GM21737 (cell line): ENCODE data around the gene CHD2.
"Not testable (repeated sequence)": the region's sequence is repeated elsewhere in the genome, so short reads cannot be mapped to it uniquely, and the experiment has no call there.

Experiments
- ATAC-seq: cut with Tn5 transposase; IDR thresholded peaks from one replicate; pipeline ENCODE4 v1.9.1; 2021; ENCODE audit warnings: mild to moderate bottlenecking, moderate library complexity; ENCODE audit not compliant: unreplicated experiment

CHD2 gene

DNA sequence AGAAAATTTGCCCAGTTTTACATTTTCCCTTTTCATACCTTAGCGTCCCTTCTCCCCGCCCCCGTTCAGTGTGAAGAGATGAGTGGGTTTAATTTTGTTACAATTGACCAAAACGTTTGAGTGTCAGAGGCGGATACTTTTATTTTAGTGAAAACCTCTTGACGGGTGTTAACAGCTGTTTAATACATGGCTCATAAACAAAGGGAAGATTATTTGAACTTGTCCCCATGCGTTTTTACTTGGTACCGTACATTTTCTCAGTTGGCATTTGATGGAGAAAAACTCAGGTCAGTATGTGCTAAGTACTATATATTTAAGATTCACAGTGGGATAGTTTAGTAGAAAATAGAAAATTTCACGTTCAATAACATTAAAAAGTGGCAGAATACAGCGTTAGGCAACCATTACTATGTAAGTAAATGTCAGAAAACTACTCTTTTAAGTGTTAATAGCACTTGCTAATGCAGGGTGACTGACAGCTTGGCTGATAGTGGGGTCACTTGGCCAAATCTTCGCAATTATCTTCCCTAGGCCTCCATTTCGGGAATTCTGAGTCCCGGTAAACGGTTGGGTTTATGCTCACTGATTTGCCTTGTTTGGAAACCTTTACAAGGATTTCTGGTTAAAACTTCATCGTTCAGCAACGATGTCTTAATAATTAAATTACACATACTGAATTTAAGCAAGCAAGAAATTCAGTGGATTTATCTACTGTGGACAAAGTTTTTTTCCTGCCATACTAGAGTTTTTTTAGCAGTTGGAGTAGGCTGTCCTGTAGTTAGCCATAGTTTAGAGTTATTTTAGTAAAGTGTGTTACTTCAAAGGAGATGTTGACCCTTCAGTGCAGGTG lies 4.8 kb downstream of the CHD2 start:
- ATAC-seq, result no peak

DNA sequence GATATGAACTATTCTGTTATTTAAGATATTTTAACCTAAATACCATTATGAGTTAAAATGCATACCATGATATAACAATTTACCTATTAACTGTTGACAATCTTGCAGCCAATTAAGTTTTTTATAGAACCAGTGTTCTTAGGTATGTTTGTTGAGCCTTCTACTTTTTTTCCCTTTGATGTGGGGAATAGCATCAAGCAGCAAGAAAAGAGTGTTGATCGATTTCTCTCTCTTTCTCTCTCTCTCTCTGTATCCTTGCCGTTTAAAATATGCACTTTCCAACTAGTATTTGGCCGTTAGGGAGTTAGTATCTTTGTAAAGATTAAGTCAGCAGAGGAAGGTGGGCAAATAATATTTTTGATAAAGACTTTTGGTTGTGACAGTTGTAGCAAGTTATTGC lies 5.9 kb downstream of the CHD2 start:
- ATAC-seq, result no peak

DNA sequence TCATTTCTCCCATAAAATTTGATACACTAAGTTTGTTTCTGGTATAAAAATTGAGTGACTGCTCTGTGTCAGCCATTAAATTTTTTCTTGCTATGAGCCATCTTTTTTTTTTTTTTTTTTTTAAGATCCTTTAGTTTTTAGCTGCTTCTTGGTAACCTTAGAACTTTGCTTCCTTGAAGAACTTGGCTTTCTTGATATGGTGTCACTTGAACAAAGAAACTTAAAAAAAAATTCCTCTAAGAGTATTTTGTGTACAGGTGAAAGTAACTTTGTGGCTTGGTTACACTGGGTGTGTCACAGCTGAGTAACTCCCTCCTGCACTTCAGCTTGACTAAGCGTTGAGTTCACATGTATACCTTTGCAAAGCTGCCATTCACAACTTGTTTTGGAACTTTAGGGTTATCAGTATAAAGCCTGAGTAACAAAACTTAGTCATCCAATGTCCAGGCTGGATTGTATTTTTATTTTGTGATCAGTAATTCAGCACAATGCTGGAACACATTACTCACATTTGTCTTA lies 6.5 kb downstream of the CHD2 start:
- peak; percentile 36 for ATAC-seq

DNA sequence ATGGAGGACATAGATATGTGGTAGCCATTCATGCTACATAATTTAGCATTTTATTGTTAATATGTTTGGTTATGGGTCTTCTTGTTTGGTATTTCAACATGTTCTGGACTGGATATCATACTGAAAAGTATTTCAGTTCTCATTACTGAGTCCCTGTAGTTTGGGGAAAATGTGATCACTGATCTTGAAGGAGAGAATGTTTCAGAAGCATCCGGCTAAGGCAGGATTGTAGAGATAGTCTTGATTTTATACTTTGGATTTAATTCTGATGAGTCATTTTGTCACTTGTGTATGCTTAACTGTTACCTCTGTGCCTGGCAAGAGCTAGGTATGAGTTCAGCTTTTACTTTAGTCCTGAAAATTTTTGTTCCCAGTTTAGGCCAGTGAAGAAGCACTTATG lies 7.1 kb downstream of the CHD2 start:
- no peak for ATAC-seq

DNA sequence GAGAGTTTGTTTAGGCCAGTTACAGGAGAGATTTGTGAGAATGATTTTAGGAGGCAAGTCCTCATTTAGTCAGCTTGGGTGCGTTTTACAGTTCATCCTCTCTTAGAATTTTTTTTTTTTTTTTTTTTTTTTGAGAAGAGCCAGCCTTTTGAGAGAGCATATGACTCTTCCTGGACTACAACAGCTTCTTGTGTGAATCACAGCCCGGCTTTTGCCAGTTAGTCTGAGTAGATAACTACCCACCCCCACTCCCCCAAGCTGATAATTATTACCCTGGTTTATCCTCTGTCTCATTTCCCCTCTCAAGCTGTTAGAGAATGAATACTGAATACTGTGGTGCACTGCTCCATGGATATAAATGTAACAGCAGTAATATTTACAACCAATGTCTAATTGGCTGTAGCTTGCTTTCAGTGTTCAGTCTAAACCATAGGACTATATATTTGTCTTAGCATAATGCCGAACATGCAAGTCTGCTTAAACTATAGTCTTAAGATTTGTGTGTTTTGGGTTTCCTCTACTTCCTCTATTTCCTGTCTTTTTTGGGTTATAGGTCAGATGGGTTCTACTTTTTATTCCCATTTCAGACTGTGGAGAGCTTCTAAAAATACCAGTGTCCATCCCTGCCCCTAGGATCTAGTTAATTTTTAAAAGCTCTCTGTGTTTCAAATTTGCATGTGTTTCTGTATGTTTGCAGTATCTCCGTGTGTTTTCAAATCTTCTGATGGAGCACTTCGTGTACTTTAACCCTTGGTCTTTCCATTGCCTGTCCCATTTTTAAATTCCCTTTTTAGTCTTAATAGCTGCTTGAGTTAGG lies 8.0 kb downstream of the CHD2 start:
- no peak for ATAC-seq

DNA sequence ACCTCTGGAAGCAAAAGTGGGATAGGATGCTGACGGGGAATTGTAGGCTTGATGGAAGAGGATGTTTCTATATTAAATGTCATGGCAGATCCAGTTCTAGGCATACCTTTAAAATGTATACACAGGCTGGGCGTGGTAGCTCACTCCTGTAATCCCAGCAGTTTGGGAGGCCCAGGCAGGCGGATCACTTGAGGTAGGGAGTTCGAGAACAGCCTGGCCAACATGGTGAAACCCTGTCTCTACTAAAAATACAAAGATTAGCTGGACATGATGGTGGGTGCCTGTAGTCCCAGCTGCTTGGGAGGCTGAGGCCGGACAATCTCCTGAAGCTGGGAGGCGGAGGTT lies 8.6 kb downstream of the CHD2 start:
- no peak for ATAC-seq

DNA sequence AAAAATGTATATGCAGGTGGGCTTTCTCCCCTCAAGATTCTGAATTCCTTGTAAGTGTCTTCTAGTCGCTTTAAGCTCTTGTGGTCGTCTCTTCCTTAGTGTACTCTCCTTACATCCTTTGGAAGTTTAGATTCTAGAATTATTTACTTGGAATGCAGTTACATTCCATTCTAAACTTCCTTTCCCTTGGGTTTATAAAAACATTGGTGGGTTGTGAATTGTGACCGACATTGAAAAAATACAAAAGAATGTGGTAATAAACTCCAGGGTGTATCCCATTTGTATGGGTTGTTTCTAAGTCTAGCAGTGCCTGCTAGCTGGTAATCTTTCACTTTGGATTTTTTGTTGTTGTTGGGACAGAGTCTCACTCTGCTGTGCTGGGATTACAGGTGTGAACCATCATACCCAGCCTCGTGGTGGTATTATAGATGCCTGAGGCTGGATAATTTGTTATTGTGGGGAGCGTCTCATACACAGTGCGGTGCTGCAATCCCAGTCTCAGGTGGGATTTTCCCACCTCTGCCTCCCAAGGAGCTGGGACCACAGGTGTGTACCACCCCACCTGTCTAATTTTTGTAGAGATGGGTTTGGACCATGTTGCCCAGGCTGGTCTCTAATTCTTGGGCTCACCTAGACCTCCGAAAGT lies 9.1 kb downstream of the CHD2 start:
- ATAC-seq, result no peak

DNA sequence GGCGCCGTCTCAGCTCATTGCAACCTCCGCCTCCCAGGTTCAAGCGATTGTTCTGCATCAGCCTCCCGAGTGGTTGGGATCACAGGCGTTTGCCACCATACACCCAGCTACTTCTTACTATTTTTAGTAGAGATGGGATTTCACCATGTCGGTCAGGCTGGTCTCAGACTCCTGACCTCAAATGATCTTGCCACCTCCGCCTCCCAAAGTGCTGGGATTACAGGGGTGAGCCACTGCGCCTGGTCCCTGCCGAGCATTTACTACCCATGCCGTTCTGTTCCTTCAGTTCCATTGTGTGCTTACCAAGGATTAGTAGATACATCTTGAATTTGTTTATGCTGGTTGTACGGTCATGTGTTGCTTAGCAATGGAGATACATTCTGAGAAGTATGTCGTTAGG lies 10.3 kb downstream of the CHD2 start:
- no peak for ATAC-seq

DNA sequence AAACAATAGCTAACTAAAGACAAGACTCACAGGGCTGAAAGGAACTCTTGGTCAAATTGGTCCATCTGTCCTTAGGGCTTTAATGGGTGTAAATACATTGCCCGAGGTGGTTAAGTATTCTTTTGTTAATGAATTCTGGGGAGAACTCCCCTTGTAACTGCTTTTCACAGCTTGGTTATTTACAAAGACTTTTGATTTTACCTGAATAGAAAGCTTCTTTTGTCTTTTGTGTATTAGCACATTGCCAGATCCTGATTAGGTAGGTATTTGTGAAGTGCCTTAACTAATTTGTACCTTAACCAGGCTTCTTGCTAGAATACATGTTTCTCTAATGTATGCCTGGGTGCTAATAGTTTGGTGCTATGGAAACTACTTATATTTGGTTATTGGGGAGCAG lies 14.0 kb downstream of the CHD2 start:
- no peak for ATAC-seq

DNA sequence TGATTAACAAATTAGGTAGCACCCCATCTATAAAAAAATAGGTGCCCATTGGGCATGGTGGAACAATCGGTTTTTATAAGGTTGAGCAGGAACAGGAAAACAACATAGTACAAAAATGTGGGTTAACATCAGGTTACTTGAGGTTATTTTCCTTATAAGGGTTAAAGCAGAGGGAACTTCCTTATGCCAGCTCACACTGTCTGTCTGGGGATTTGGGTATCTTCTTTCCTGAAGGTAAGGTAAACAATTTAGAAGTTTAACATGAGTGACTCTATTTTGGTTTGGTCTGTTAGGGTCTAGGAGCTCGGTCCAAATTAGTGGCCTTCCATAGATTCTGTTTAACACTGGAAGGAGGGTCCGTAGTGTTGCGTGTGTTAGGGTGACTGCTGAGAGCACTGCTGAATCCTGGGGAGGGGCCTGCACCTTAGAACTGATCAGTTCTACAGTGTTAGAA lies 14.7 kb downstream of the CHD2 start:
- ATAC-seq, result peak; percentile 36

DNA sequence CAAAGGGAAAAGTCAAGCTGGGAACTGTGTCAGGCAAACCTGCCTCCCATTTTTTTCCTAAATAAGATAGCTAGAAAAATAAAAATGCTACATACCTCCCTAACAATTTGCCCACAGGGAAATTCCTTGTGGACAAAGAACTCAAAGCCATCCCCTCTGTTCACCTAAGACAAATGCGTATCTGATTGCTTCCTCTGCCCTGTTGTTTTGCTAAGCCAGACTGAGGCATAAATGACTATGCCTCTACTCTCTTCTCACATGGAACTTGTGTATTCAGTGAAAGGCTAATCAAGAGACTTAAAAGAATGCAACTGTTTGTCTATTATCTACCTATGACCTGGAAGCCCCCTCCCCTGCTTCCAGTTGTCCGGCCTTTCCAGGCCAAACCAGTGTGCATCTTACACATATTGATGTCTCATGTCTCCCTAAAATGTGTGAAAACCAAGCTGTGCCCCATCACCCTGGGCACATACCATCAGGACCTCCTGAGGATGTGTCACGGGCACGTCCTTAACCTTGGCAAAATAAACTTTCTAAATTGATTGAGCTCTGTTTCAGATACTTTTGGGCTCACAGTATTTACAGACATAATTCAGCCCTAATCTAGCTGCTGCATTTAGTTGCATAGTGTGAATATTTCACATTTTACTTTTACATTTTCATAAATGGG lies 15.8 kb downstream of the CHD2 start:
- ATAC-seq, result no peak

DNA sequence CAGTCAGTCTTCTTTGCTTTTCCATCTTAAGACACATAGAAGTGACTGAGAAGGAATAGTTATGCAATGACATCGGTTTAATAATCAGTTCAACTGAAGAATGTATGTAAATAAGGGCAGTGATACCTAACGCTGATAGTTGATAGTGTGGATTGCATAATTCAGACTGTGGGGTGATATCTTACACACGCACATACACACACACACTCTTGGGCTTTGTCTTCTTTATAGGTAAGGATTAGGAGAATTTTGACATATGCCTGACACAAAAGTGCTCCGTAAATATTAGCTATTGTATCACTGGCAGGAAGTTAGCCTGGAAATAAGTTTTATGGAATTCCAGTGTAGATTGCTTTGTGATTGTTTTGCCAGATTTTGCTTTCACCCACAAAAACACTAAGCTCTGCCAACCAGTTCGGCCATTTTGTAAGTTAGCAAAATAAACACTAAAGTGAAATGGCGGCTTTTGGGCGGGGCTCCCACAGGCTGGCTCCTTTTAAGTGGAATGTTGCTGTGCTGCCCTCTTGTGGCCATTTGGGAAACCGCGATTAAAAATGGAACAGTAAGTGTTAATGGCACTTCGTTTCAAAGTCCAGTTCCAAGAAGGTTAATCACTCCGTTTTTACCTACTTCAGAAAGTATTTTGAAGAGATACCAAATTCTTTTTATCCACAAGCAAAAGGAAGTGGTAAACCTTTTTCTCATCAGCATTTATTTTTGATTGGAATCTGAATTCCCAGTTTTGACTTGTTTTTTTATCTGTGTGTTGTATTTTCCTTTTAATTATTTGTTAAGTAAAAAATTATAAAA lies 17.7 kb downstream of the CHD2 start:
- peak; percentile 39 for ATAC-seq

DNA sequence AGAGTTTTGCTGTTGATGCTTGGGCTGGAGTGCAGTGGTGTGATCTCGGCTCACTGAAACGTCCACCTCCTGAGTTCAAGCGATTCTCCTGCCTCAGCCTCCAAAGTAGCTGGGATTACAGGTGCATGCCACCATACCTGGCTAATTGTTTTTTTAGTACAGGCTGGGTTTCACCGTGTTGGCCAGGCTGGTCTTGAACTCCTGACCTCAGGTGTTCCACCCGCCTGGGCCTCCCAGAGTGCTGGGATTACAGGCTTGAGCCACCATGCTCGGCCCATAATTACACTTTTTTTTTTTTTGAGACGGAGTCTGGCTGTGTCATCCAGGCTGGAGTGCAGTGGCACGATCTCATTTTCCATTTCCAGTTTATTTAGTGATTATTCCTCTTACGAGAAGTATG lies 18.8 kb downstream of the CHD2 start:
- not testable (repeated sequence) for ATAC-seq

DNA sequence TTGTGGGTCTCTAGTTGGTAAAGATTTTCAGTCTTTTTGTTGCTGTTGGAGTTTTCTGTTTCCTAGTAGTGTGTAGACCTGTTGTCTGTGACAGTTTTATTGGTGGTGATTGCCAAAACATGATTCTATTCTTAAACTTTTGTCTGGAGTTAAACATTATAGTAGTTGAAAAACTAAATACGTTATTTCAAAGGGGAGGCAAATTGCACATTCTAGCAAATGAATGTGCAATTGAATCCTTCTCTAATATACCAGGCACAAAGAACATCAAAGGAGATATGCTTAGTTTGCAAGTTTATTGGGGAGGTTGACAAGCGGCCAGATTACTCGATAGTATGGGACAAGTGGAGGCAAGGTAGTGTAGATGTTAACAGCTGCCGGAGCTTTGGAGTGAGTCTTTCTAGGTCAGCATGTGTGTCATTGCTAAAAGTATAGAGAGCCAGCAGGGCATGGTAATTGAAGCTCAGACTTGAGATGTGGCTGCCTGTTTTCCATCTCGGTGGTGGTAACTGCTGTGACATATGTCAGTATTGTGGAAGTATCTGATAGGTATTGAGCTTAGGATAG lies 20.6 kb downstream of the CHD2 start:
- ATAC-seq, result no peak

DNA sequence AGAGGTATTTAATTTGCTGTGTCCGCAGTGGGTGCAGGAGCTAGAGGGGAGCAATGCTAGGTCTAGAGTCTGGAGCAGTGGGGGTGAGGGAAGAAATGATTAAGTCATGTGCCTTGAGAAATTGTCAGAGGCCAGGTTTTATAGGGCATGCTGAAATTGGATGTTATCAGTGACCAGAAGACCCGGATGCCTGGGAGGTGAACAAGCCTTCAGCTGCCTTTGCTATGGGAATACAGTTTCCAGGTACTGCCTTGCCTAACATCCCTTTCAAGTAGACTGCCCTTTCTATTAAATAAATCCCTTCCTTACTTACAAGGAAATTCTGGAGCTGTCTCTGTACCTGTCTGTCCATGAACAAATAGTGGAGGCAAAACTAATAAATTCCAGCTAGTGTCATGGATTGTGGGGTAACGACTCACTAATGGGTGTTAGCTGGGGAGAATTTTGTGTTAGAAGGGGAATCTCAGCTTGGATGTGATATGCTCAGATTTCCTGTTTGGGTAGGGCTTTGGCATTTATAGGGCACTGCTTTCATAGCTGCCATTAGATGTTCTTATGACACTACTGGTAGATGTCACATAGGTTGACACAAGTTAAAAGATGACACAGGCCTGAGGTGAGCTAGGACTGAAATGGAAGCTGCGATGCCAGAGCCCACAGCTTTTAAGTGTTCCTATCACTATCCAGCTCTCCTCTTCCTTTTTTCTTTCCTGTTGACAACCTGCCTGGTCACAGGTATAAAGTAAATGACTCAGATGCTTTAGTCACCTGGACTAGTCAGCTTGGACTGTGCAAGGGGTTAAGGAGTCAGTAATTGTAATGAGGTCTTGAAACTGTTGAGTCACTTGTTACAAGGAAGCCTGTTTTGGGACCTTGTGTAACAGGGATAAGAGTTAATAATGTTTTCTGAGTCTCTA lies 21.3 kb downstream of the CHD2 start:
- ATAC-seq, result no peak

DNA sequence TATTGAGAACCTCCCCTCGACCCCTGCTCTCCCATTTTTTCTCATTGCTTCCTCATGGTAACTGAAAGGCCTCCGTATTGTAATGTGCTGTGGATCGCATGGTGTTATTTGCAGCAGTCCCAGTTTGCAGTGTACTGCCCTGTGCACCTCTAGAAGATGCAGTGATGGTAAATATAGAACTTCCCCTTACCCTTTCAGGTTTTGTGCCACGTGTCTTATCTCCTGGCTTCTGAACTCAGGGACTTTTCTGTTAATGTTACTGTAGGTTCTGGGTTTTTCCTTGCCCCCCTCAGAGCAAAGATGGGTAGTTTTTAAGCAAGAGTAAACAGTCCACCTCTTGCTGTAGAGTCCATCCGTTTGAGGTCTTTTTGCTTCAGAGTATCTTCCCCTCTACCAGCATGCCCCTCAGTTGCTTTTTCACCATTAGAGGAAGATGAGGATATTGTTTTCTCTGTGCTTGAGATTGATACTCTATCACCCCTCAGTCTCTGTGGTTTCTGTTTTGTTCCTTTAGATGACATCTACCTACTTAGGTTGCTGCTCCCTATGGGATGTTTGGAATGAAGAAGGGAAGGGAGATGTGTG lies 22.4 kb downstream of the CHD2 start:
- peak; percentile 44 for ATAC-seq

DNA sequence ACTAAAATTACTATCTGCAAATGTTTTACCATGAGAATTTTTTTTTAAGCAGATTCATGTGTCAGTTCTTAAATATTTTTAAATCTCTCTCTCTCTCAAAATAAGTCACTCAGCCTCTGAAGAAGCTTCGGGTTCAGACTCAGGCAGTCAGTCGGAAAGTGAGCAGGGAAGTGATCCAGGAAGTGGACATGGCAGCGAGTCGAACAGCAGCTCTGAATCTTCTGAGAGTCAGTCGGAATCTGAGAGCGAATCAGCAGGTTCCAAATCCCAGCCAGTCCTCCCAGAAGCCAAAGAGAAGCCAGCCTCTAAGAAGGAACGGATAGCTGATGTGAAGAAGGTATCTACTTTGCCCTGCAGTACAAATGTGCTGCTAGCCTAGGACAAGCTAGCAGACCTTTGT lies 24.1 kb downstream of the CHD2 start:
- ATAC-seq, result no peak

DNA sequence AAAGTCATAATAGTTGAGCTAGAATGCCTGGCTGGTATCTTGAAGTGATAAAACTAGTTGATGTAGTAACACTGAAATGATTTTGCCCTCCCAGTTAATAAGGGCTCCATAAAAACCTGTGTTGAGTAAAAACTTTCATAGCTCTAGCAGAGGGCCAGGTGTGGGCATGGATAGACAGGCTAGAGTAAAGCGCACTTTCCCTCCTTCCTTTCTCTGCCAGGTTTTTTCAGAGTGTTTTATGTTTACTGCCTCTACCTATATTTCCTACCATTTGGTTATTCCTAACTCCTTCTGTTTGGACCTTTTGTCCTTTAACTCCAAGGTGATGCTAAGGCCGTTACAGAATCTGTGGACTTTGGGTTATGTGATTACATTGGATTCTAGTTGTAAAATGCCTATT lies 25.3 kb downstream of the CHD2 start:
- no peak for ATAC-seq
